Progenitor cell of endocrine pancreas (in vitro differentiated cells): ENCODE measurements around the gene PUM1. TPM values are rescaled to one million over a fixed set of nuclear protein-coding genes. Genes with fewer than 3 reads are reported as not detected.
"Not testable (repeated sequence)": the region's sequence is repeated elsewhere in the genome, so short reads cannot be mapped to it uniquely, and the experiment has no call there.

Source experiments
- DNase-seq: peaks from one replicate; pipeline ENCODE4 v3.0.0; 2021; ENCODE audit warnings: low spot score; ENCODE audit not compliant: unreplicated experiment
- H3K27ac Mint-ChIP-seq: 2 replicates; pipeline ENCODE4 v1.8.0; 2021; ENCODE audit warnings: mild to moderate bottlenecking, moderate library complexity, mixed read lengths
- H3K27me3 Mint-ChIP-seq: 2 replicates; pipeline ENCODE4 v1.8.0; 2021; ENCODE audit warnings: mixed read lengths
- H3K36me3 Mint-ChIP-seq: 2 replicates; pipeline ENCODE4 v1.8.0; 2022; ENCODE audit warnings: mixed read lengths; ENCODE audit not compliant: insufficient read depth
- H3K4me1 Mint-ChIP-seq: 2 replicates; pipeline ENCODE4 v1.8.0; 2021; ENCODE audit warnings: low read depth, mixed read lengths
- H3K4me3 Mint-ChIP-seq: 2 replicates; pipeline ENCODE4 v1.8.0; 2021; ENCODE audit warnings: low read depth, mild to moderate bottlenecking, moderate library complexity, mixed read lengths
- H3K9me3 Mint-ChIP-seq: 2 replicates; pipeline ENCODE4 v1.8.0; 2021; ENCODE audit warnings: low read depth, mixed read lengths
- total RNA-seq: library from RNA; stranded (reverse); gene quantifications from 2 replicates; pipeline ENCODE4 v1.2.1, GENCODE V29; 2021
- TF ChIP-seq, protein P1 (sequence below): fragments of 200-600 bp; sonication (generic); IDR thresholded peaks from one replicate; pipeline ENCODE4 v1.5.0; 2021; ENCODE audit warnings: antibody characterized with exemption, mild to moderate bottlenecking; ENCODE audit not compliant: unreplicated experiment

Gene PUM1
- total RNA-seq, 1 donor from 2014 or later: 249 TPM

DNA sequence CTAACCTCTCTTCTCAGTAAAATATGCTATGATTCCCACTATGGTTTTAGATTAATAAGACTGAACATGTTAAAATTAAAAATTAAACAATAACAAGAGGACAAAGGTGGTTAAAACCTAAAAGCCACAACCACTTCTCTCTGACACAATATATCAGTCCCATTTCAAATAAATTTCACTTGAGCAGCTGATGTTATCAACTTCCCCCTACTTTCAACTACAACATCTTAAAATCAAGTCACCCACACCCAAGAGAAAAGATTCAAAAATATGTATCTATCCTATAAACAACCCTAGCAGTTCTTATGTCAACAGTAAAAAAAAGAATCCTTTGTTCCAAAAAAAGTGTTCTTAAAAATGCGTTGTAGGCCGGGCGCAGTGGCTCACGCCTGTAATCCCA lies 7.5 kb downstream of the PUM1 start:
- TF ChIP-seq, protein P1, sequence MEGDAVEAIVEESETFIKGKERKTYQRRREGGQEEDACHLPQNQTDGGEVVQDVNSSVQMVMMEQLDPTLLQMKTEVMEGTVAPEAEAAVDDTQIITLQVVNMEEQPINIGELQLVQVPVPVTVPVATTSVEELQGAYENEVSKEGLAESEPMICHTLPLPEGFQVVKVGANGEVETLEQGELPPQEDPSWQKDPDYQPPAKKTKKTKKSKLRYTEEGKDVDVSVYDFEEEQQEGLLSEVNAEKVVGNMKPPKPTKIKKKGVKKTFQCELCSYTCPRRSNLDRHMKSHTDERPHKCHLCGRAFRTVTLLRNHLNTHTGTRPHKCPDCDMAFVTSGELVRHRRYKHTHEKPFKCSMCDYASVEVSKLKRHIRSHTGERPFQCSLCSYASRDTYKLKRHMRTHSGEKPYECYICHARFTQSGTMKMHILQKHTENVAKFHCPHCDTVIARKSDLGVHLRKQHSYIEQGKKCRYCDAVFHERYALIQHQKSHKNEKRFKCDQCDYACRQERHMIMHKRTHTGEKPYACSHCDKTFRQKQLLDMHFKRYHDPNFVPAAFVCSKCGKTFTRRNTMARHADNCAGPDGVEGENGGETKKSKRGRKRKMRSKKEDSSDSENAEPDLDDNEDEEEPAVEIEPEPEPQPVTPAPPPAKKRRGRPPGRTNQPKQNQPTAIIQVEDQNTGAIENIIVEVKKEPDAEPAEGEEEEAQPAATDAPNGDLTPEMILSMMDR: no peak
- Mint-ChIP-seq H3K4me1 (peaks cover 35% of the 10 kb centered on the region), H3K27me3 (no peaks in the 10 kb centered on the region), H3K9me3 (no peaks in the 10 kb centered on the region), H3K4me3 (no peak overlapping the region), H3K36me3 (peaks cover 24% of the 10 kb centered on the region), H3K27ac (peak overlapping the region; percentile 64)
- DNase-seq: no peak

DNA sequence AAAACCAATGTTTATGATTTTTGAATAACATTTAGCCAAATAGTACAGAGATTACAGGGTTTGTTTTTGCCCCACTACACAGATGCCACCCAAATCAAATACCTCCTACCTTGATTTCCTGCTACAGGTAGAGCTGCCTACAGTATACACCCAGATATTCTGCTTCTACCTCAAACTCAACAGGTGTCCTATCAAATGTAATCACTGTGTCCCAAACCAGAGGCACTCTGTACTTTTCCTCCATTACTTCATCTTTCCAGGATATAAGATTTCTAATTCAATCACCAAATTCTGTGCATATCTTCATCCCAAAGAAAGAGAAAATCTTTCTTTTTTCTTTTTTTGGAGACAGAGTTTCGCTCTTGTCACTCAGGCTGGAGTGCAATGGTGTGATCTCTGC lies 9.6 kb downstream of the PUM1 start:
- no peak for DNase-seq
- Mint-ChIP-seq H3K4me3 (no peak overlapping the region), H3K9me3 (no peaks in the 10 kb centered on the region), H3K4me1 (peaks cover 29% of the 10 kb centered on the region), H3K27me3 (no peaks in the 10 kb centered on the region), H3K27ac (no peak overlapping the region), H3K36me3 (peaks cover 26% of the 10 kb centered on the region)
- TF ChIP-seq, protein P1: no peak

GRCh38 chr1:31055501-31055900 lies 10.0 kb downstream of the PUM1 start:
- H3K9me3 Mint-ChIP-seq: no peaks in the 10 kb centered on the region
- H3K4me1 Mint-ChIP-seq: peaks cover 28% of the 10 kb centered on the region
- H3K4me3 Mint-ChIP-seq: no peak overlapping the region
- no peaks in the 10 kb centered on the region for H3K27me3 Mint-ChIP-seq
- TF ChIP-seq, protein P1: no peak
- peaks cover 28% of the 10 kb centered on the region for H3K36me3 Mint-ChIP-seq
- no peak for DNase-seq
- H3K27ac Mint-ChIP-seq: peak overlapping the region; percentile 6

DNA sequence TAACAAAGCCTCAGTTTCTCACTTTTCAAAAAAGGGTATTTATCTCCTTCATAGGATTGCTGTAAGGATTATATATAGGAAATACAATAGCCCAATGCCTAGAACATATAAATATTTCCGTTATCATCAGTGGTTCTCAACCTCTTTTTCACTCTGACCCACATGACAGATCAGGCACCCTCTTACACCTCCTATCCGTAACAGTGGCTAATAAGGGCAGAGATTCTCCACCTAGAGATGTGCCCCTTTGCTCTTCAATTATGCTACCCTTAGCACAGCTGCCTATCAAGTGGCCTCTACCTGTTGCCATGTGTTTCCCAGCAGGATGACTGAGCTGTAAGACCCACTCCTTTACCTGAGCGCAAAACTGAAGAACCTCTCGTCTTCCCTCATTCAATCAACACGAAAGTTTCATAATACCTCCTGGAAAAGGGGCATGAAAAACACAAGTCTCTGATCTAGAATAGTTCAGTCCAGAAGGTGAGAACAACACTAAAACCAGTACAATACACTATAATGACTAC lies 10.5 kb downstream of the PUM1 start:
- DNase-seq: no peak
- Mint-ChIP-seq H3K27ac (peak overlapping the region; percentile 6), H3K27me3 (no peaks in the 10 kb centered on the region), H3K4me3 (no peak overlapping the region), H3K4me1 (peaks cover 25% of the 10 kb centered on the region), H3K36me3 (peaks cover 30% of the 10 kb centered on the region), H3K9me3 (no peaks in the 10 kb centered on the region)
- TF ChIP-seq, protein P1: no peak

GRCh38 chr1:31054349-31054748 lies 11.2 kb downstream of the PUM1 start:
- H3K27ac Mint-ChIP-seq: peak overlapping the region; percentile 16
- TF ChIP-seq, protein P1: no peak
- peaks cover 29% of the 10 kb centered on the region for H3K36me3 Mint-ChIP-seq

GRCh38 chr1:31052613-31053012 lies 12.9 kb downstream of the PUM1 start:
- not testable (repeated sequence) for H3K4me3 Mint-ChIP-seq
- H3K4me1 Mint-ChIP-seq: peaks cover 20% of the 10 kb centered on the region

More at GRCh38 chr1:31054349-31054748, 11.2 kb downstream of the PUM1 start:
- peaks cover 25% of the 10 kb centered on the region for H3K4me1 Mint-ChIP-seq
- DNase-seq: no peak
- no peaks in the 10 kb centered on the region for H3K9me3 Mint-ChIP-seq
- H3K27me3 Mint-ChIP-seq: no peaks in the 10 kb centered on the region
- H3K4me3 Mint-ChIP-seq: no peak overlapping the region

More at GRCh38 chr1:31052613-31053012, 12.9 kb downstream of the PUM1 start:
- peak overlapping the region; percentile 74 for H3K27ac Mint-ChIP-seq
- peaks cover 18% of the 10 kb centered on the region for H3K36me3 Mint-ChIP-seq
- H3K27me3 Mint-ChIP-seq, H3K9me3 Mint-ChIP-seq, DNase-seq: not testable (repeated sequence)
